Esophagus squamous epithelium (tissue), 4 donors: ENCODE measurements around the gene SHOC1.

Source experiments
- CTCF ChIP-seq, 6 experiments: fragments of 450-650 bp in 4 of 6; fragments of 200-600 bp in 2 of 6; sonication (generic) in 2 of 6; IDR thresholded peaks; one replicate each; pipeline ENCODE4 v1.5.1; 2016 to 2019; ENCODE audit warnings: antibody characterized with exemption in 6 of 6, mild to moderate bottlenecking in 4 of 6, moderate library complexity in 4 of 6
- POLR2A ChIP-seq, 4 donors: fragments of 450-650 bp; IDR thresholded peaks; one replicate each; pipeline ENCODE4 v1.6.1; 2017; ENCODE audit warnings: antibody characterized with exemption in 4 of 4, mild to moderate bottlenecking in 4 of 4, moderate library complexity in 3 of 4

- no peak for TF ChIP-seq POLR2A (IDR thresholded peaks at IDR 0.05)
- TF ChIP-seq CTCF (IDR thresholded peaks at IDR 0.05) = no peak
Observed at GRCh38 chr9:111754800-111755199, 39.9 kb downstream of the SHOC1 start.
